ENCODE results near the gene LIPK.

LIPK gene

DNA sequence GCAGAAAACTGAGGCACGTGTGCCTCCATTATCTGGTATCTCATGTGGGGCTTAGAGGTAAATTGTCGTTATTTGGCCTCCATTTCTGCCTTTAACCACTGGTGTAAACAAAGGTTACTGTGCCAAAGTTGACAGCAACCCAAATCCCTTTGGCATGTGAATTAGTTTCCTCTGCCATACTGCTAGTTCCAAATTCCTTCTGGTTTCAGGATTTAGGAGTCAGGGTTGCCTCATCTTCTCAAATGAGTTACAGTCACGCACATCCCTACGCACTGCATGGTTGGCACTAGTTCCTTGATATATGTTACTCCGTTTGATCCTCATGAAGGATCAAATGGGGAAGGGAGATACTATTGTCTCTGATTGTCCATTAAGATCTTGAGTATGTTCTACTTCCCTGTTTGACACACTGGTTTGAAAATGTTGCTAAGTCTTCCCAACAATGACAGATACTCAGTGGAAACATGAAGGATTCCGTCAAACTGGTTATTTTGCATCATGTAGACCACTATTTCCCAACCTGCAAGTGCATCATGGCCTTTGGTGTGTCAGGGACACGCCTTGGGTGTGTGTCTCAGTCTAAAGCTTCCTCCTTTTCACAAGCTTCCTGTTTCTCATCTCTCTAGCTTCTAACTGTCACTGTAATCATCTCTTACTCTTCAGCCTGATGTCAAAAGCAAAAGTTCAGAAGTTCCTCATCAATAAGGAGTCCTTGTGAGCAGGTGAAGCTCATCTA is 53.5 kb downstream of the LIPK start, which contains the start of gene LIPN:
TSS of gene LIPN (plus strand) at position 655 of the 736 bp plus-strand sequence. CDS start 1,386 bp downstream, outside the sequence.
- DNase-seq (ENCODE audit: low read depth), result no peak
- no peak within 1 kb of the TSS for H3K4me3 ChIP-seq (replicated peaks; ENCODE audit: low read depth, low read length)
- TF ChIP-seq, protein P1, sequence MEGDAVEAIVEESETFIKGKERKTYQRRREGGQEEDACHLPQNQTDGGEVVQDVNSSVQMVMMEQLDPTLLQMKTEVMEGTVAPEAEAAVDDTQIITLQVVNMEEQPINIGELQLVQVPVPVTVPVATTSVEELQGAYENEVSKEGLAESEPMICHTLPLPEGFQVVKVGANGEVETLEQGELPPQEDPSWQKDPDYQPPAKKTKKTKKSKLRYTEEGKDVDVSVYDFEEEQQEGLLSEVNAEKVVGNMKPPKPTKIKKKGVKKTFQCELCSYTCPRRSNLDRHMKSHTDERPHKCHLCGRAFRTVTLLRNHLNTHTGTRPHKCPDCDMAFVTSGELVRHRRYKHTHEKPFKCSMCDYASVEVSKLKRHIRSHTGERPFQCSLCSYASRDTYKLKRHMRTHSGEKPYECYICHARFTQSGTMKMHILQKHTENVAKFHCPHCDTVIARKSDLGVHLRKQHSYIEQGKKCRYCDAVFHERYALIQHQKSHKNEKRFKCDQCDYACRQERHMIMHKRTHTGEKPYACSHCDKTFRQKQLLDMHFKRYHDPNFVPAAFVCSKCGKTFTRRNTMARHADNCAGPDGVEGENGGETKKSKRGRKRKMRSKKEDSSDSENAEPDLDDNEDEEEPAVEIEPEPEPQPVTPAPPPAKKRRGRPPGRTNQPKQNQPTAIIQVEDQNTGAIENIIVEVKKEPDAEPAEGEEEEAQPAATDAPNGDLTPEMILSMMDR (IDR thresholded peaks at IDR 0.05; ENCODE audit: low read length, missing control alignments), result no peak

DNA sequence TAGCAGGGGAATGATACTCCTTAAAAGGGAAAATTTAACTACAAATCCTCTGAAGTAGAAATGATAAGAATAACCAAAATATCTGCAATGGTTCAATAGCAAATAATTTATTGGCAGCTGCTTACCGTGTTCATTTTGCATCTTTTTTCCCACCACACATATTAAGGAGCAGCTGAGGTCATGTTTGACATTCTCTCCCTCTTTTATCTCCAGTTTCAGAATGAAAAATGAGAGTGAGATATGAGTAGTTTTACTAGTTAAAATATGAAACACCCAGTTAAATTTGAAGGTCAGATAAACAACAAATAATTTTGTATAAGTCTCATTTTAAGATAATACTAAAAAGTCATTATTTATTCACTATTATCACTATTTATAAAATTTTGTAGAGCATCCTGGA is 56.9 kb downstream of the LIPK start:
- DNase-seq (ENCODE audit: low read depth), result no peak
- no peak overlapping the region for H3K4me3 ChIP-seq (replicated peaks; ENCODE audit: low read depth, low read length)
- TF ChIP-seq, protein P1 (IDR thresholded peaks at IDR 0.05; ENCODE audit: low read length, missing control alignments), result no peak

DNA sequence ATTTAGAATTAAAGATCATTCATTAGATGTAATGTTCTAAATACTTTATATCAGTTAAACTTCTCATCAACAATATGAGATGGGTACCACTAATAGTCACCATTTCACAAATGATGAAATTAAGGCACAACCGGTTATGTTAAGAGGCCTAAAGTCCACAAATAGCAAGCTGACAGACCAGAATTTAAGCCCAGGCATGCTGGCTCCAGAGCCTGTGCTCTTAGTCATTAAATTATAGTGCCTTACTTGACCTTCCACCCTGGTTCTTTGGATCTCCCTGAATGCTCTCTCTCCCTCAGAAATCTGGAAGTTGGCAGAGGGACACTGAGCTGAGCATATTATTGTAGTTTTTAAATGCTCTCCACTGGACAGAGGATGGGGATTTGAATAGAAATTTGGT is 57.4 kb downstream of the LIPK start:
- TF ChIP-seq, protein P1 (IDR thresholded peaks at IDR 0.05; ENCODE audit: low read length, missing control alignments), result no peak
- DNase-seq (ENCODE audit: low read depth), result no peak
- no peak overlapping the region for H3K4me3 ChIP-seq (replicated peaks; ENCODE audit: low read depth, low read length)

DNA sequence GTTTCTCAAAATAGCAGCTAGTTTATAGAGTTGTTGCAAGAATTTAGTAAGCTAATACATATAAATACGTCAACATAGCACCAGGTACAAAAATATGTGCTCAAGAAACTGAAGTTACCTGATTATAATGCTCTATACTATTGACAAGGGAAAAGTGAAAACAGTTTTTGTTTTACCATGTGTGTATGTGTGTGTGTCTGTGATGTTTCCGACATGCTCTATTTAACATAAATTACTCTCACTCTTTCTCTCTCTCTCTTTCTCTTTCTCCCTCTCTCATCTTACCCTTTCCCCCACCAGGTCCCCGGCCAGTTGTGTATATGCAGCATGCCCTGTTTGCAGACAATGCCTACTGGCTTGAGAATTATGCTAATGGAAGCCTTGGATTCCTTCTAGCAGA is 58.1 kb downstream of the LIPK start:
- DNase-seq (ENCODE audit: low read depth), result no peak
- TF ChIP-seq, protein P1 (IDR thresholded peaks at IDR 0.05; ENCODE audit: low read length, missing control alignments), result no peak
- no peak overlapping the region for H3K4me3 ChIP-seq (replicated peaks; ENCODE audit: low read depth, low read length)

DNA sequence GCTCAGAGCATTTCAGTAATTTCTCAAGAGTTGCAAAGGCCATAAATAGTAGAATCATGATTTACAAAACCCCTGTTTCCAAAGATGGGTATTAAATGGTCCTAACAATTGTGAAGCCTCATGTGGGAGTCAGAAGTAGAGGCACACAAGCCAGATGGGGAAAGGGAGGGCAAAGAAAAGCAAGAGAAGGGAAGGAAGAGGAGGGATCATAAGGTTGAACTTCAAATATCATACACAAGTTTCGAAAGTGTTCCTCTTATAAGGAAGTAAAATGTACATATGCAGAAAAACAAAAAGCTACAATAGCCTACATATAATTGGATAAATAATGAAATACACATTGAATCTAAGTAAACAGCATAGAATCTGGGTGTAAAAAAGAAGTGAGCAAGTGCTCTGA is 59.8 kb downstream of the LIPK start:
- TF ChIP-seq, protein P1 (IDR thresholded peaks at IDR 0.05; ENCODE audit: low read length, missing control alignments), result no peak
- H3K4me3 ChIP-seq (replicated peaks; ENCODE audit: low read depth, low read length), result no peak overlapping the region
- no peak for DNase-seq (ENCODE audit: low read depth)

DNA sequence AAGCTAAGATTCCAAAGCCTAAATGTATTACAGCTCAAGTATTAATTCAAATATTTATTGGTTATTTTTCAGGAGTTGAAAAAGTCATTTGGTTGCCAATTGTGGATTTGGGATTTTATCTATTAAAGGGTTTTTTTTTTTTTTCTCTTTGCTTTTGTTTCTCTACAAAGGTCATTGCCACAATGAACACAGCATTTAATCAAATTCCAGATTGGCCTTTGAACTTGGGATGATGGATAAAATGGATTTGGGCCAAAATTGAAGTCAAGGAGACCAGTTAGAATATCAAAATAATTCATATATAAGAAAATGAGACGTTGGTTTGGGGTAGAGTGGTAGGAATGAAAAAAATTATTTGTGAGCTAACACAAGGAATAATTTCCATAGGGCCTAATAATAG is 63.3 kb downstream of the LIPK start:
- TF ChIP-seq, protein P1 (IDR thresholded peaks at IDR 0.05; ENCODE audit: low read length, missing control alignments), result no peak
- no peak overlapping the region for H3K4me3 ChIP-seq (replicated peaks; ENCODE audit: low read depth, low read length)
- no peak for DNase-seq (ENCODE audit: low read depth)

DNA sequence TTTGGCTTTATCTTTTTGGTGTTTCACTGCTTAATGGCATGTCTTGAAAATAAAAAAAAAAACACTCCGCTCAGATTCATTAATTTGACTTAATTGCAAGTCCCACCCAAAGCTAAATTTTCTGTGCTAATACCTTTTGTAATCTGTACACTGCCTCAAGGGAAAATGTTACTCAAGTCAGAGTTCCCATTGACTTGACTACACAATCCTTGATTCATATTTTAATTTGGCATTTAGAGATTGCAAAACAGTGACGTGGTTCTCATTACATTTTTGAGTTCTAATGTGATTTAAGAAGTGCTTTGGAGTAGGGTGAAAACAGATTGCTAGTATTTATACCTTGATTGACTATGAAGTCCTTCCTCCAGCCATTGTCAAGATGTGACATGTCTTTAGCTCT is 75.2 kb downstream of the LIPK start:
- TF ChIP-seq, protein P1 (IDR thresholded peaks at IDR 0.05; ENCODE audit: low read length, missing control alignments), result no peak
- no peak overlapping the region for H3K4me3 ChIP-seq (replicated peaks; ENCODE audit: low read depth, low read length)
- DNase-seq (ENCODE audit: low read depth), result no peak

All from fibroblast of pulmonary artery (primary cell).